Eye (tissue), 1 donor: ENCODE measurements around the gene GPR17.

Experiments
- DNase-seq: peaks from one replicate; pipeline ENCODE4 v3.0.0-alpha.2; 2015

Gene GPR17

DNA sequence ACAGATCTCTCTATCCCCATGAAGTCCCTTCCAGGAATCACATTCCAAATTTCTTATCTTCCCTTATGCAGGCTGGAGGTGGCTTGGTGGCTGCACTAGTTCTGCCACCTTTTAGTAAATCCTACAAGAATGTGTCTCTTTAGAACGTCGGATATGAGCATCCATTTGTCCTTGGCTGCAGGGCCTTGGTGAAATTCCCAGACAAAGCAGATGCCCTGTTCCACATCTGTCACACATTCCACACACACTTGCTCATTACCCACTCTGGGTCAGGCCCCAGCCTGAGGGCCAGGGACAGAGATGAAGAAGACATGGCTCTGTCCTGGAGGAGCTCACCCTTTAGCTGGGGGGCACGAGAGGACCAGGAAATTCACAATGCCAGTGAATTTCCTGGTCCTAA lies 31.2 kb upstream of the GPR17 start:
- no peak for DNase-seq

DNA sequence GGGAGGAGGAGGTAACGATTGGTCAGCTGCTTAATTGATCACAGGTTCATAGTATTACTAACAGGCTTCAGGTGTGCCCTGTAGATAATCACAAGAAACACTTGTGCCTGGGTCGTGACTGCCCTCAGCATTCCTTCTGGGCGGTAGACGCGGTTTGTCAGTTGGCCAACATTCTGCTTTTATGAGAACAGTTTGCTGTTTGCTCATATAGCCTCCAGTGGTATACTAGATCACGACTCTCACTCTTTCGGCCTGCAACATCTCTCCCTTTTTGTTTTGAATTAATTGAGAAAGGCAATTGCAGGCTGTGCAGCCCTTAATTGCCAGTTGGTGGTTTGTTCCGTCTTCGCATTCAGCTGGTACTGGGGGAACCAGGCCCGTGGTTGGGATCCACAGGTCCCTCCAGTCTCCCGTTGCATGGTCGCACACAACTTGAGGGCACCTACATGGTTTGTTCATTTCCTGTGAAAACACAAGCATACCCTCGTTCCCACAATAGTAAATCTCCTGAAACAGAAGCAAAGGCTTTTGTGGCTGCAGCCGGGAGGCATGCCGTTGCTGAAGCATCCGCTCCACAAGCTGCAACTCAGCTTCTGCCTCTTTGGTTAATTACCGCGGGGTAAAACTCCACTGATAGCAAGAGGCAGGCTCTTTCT lies 30.3 kb upstream of the GPR17 start:
- no peak for DNase-seq

DNA sequence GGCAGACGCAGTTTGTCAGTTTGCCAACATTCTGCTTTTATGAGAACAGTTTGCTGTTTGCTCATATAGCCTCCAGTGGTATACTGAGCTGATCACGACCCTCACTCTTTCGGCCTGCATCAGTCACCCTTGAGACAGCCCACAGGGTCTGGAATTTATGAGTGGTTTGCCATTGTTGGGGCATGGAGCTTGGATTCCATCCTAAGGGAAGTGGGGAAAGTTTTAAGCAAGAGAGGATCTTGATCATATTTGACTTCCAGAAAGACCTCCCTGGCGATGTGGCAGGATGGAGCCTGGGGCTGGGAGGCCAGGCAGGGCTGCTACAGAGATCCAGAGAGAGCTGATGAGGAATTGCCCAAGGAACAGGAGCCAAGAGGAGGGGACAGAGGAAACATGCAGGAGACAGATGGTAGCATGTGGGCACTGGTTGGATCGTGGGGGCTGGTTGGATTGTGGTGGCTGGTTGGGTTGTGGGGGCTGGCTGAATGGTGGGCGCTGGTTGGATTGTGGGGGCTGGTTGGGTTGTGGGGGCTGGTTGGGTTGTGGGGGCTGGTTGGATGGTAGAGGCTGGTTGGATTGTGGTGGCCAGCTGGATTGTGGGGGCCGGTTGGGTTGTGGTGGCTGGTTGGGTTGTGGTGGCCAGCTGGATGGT lies 27.3 kb upstream of the GPR17 start:
- DNase-seq: no peak

GRCh38 chr2:127619203-127619590 lies 26.8 kb upstream of the GPR17 start:
- DNase-seq: no peak

GRCh38 chr2:127619877-127620705 lies 25.9 kb upstream of the GPR17 start:
- DNase-seq: no peak

DNA sequence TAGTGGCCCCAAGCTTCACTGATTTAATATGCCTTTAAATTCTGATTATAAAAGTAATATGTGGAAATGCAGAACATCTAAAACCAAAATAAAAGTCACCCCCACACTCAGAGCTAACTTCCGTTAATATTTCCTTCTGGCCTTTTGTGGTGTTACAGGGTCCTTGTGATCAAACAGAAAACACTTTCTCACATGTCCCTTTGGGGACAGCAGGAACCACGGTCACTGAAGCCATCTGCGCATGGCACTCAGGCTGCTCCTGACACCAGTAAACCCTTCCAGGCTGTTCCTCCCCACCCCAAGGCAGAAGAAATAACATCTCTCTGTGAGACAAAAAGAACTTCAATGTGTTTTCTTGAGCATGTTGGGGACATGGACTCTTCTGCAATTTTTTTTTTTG lies 25.1 kb upstream of the GPR17 start:
- DNase-seq: no peak

DNA sequence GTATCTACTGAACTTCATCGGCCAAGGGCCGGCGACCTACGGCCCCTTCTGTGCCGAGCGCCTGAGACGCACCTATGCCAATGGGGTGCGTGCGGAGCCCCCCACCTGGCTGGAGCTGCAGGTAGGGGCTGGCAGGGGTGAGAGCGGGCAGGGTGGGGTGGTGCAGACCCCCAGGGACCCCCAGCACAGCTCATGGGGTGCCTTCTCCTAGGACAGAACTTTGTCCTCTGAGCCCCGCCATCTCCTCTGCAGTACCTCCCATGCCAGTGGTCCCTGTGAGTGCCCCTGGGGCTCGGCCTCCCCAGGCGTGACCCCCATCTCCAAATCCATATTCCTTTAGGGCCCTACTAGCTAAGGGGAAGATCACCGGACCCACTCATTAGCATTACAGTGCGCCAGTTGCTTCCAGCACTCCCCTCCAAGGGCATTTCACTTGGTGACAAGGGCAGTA lies 23.9 kb upstream of the GPR17 start:
- no peak for DNase-seq

GRCh38 chr2:127622561-127623387 lies 23.2 kb upstream of the GPR17 start:
- no peak for DNase-seq

GRCh38 chr2:127623388-127624319 lies 22.3 kb upstream of the GPR17 start:
- DNase-seq: no peak

DNA sequence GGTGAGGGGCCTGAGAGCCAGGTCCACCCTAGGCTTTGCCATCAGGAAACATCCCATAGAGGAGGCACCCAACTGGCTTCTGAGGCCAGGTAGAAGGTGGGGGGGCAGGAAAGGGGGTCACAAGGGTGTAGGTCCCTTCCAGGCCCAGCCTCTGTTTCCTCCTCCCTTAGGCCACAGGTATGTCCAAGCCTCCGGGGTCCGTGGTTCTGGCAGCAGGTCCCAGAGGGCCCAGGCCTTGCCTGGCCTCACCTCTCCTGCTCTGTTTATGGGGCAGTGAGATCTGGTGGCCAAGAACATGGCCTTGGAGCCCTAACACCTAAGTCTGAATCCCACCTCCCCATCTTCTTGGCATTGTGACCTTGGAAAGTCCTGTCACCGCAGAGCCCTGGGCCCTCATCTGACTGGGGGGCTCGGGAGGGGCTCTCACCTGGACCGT lies 21.6 kb upstream of the GPR17 start:
- DNase-seq: no peak

GRCh38 chr2:127624756-127625571 lies 21.0 kb upstream of the GPR17 start:
- DNase-seq: no peak

DNA sequence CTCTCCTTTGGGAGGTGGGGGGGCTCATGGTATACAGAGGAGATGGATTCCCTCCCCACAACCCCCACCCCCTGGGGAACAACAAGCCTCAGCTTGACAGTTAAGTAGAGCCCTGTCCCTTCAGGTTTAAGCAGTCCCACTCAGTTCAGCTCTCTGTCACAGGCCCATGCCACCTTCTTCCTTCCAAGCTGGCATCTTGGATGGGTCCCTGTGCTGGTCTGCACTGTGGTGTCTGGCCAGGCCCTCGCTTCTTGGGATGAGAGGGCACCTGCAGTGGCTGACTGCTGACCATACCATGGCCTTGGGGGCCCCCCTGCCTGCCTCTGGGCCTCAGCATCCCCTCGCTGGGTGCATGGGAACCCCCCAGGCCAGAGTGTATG lies 20.4 kb upstream of the GPR17 start:
- no peak for DNase-seq

GRCh38 chr2:127626175-127626574 lies 19.8 kb upstream of the GPR17 start:
- no peak for DNase-seq

GRCh38 chr2:127626917-127627739 lies 18.8 kb upstream of the GPR17 start:
- no peak for DNase-seq

GRCh38 chr2:127627740-127628571 lies 18.0 kb upstream of the GPR17 start:
- DNase-seq: no peak

DNA sequence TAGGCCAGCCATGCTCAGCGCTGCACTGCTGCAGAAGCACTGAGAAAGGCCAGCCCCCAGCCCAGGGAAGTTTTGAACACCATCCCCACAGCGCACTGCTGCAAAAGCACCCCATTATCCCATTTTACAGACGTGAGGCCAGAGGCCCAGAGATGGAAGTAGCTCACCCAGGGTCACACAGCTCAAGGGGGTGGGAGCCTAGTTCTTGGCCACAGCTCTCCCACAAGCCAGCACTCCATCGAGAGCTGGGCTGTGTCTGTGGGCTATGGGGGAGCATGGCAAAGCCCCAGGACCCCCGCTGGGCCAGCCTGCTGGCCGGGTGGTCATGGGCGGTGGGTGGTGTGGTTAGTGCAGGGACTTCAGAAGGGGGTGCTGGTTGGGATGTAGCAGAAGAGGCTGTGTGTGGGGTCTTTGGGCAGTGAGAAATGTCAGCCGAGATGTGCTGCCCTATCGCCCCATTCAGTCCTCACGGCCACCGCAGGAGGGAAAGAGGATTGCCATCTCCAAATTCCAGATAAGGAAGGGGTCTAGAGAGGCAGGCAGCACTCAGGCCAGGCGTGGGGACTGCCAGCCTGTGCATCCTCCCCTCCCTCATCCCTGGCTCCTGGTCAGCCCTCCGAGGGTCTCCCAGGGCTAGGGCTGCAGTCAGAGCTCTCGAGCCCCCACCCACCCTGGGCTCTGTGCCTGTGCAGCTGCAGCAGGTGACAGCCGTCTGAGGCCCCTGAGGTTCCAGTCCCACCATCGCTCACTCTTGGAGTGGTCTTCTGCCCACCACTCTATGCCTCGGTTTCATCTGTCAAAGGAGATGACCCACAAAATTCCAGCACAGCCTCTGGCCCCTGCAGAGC lies 17.0 kb upstream of the GPR17 start:
- no peak for DNase-seq

- no peak for DNase-seq
Observed at GRCh38 chr2:127629637-127630036, 16.3 kb upstream of the GPR17 start.
